GM06990 (cell line): Measurements from ENCODE around the gene CADM1.

ENCODE experiments used
- DNase-seq: peaks from one replicate; pipeline ENCODE4 v3.0.0-alpha.2; 2011; ENCODE audit not compliant: insufficient read length; ENCODE audit errors: extremely low read depth
- H3K27me3 ChIP-seq: replicated peaks from 2 replicates; pipeline ENCODE4 v1.6.0; 2011; ENCODE audit warnings: low read length; ENCODE audit not compliant: control insufficient read depth, insufficient read depth
- H3K36me3 ChIP-seq: 2 replicates; pipeline ENCODE4 v1.5.1; 2011; ENCODE audit warnings: low read length; ENCODE audit not compliant: control insufficient read depth, insufficient read depth
- H3K4me3 ChIP-seq: replicated peaks from 2 replicates; pipeline ENCODE4 v1.5.1; 2011; ENCODE audit warnings: low read depth, mild to moderate bottlenecking, control low read depth, low read length
- TF ChIP-seq, protein P1 (sequence below): IDR thresholded peaks from 2 replicates; pipeline ENCODE4 v1.5.1; 2011; ENCODE audit warnings: low read length, control low read depth, mild to moderate bottlenecking, inconsistent platforms; ENCODE audit not compliant: insufficient read depth, poor library complexity, severe bottlenecking

Gene CADM1

DNA sequence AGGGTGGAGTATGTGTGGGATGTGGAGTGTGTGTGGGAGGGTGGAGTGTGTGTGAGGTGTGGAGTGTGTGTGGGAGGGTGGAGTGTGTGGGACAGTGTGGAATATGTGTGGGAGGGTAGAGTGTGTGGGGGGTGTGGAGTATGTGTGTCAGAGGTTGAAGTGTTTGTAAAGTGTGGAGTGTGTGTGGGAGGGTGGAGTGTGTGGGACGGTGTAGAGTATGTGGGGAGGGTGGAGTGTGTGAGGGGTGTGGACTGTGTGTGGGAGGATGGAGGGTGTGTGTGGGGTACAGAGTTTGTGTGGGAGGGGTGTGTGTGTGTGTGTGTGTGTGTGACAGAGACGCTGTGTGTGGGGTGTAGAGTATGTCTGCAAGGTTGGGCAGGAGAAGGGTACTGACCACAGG, 355.5 kb downstream of the CADM1 start:
- no peaks in the 10 kb centered on the region for H3K36me3 ChIP-seq
- no peak overlapping the region for H3K4me3 ChIP-seq
- no peak for DNase-seq
- no peaks in the 10 kb centered on the region for H3K27me3 ChIP-seq
- TF ChIP-seq, protein P1, sequence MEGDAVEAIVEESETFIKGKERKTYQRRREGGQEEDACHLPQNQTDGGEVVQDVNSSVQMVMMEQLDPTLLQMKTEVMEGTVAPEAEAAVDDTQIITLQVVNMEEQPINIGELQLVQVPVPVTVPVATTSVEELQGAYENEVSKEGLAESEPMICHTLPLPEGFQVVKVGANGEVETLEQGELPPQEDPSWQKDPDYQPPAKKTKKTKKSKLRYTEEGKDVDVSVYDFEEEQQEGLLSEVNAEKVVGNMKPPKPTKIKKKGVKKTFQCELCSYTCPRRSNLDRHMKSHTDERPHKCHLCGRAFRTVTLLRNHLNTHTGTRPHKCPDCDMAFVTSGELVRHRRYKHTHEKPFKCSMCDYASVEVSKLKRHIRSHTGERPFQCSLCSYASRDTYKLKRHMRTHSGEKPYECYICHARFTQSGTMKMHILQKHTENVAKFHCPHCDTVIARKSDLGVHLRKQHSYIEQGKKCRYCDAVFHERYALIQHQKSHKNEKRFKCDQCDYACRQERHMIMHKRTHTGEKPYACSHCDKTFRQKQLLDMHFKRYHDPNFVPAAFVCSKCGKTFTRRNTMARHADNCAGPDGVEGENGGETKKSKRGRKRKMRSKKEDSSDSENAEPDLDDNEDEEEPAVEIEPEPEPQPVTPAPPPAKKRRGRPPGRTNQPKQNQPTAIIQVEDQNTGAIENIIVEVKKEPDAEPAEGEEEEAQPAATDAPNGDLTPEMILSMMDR, result no peak

- Histone ChIP-seq H3K36me3 (no peaks in the 10 kb centered on the region), H3K27me3 (no peaks in the 10 kb centered on the region; the same call in 1 of the 2 replicates), H3K4me3 (no peak overlapping the region)
- DNase-seq, result no peak
- TF ChIP-seq, protein P1, result no peak
Measured at GRCh38 chr11:115148101-115148500, 356.1 kb downstream of the CADM1 start.

DNA sequence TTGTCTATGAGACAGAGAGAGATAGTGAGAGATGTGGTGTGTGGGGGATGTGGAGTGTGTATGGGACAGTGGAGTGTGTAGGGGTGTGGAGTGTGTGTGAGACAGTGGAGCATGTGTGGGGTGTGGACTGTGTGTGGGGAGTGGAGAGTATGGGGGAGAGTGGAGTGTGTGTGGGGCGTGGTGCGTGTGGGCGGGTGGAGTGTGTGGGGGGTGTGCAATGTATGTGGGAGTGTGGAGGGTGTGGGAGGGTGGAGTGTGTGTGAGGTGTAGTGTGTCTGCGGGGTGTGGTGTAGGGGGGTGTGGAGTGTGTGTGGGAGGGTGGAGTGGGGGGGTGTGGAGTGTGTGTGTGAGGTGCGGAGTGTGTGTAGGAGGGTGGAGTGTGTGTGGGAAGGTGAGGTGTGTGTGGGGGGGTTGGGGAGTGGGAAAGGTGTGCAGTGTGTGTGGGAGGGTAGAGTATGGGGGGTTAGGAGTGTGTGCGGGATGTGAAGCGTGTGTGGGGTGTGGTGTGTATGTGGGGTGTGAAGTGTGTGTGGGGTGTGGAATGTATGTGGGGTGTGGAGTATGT, 356.9 kb downstream of the CADM1 start:
- no peak for DNase-seq
- TF ChIP-seq, protein P1, result no peak
- no peak overlapping the region for H3K4me3 ChIP-seq
- no peaks in the 10 kb centered on the region for H3K36me3 ChIP-seq
- H3K27me3 ChIP-seq, result no peaks in the 10 kb centered on the region; the same call in 1 of the 2 replicates

- H3K36me3 ChIP-seq, result no peaks in the 10 kb centered on the region
- no peaks in the 10 kb centered on the region; the same call in 1 of the 2 replicates for H3K27me3 ChIP-seq
- H3K4me3 ChIP-seq, result no peak overlapping the region
- TF ChIP-seq, protein P1, result no peak
- no peak for DNase-seq
Measured at GRCh38 chr11:115146425-115146824, 357.8 kb downstream of the CADM1 start.

DNA sequence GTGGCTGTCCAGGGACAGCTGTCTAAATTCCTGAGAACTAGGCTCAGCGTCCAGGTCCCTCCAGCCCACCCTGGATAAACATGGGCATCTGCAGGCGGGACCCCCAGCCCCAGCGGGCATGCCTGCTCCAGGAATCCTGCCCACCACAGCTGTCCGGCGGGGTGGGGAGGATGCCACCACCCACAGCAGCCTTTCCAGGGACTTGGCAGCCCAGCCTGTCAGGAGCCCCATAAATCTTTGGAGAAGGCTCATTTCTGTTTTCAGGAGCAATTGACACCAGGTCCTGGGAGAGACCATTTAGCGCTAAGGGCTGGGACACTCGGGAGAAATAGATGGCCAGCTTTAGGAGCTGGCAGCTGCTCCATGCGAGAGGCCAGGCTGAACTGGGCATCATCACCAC, 358.9 kb downstream of the CADM1 start:
- no peaks in the 10 kb centered on the region; the same call in 1 of the 2 replicates for H3K27me3 ChIP-seq
- H3K36me3 ChIP-seq, result no peaks in the 10 kb centered on the region
- DNase-seq, result no peak
- TF ChIP-seq, protein P1, result no peak
- no peak overlapping the region for H3K4me3 ChIP-seq

- no peak for DNase-seq
- H3K27me3 ChIP-seq, result no peaks in the 10 kb centered on the region; the same call in 1 of the 2 replicates
- no peaks in the 10 kb centered on the region for H3K36me3 ChIP-seq
- H3K4me3 ChIP-seq, result no peak overlapping the region
- TF ChIP-seq, protein P1, result no peak
Measured at GRCh38 chr11:115144914-115145313, 359.3 kb downstream of the CADM1 start.
